Esophagus squamous epithelium (tissue), 5 donors: Measurements from ENCODE around the gene TRMU. TPM values are rescaled to one million over a fixed set of nuclear protein-coding genes. Genes with fewer than 3 reads are reported as not detected.
A peak's percentile ranks its signal among the peaks of the same experiment; 100 is the strongest.

Source experiments
- DNase-seq: peaks from one replicate; lab custom pipeline; 2025; lab: John Stamatoyannopoulos, UW
- H3K27ac ChIP-seq, 4 donors: fragments of 200-600 bp; sonication (generic); one replicate each; pipeline ENCODE4 v1.5.1; 2016 to 2019; ENCODE audit warnings: mild to moderate bottlenecking in 1 of 4
- H3K27me3 ChIP-seq, 4 donors: fragments of 200-600 bp; sonication (generic); 1 replicate in 3 of 4; 2 replicates in 1 of 4; pipeline versions ENCODE4 v1.5.1 to v1.6.0; 2017 to 2021; ENCODE audit warnings: antibody characterized with exemption in 1 of 4
- H3K36me3 ChIP-seq, 3 donors: fragments of 200-600 bp; sonication (generic); one replicate each; pipeline ENCODE4 v1.5.1; 2016 to 2019
- H3K4me1 ChIP-seq, 3 donors: fragments of 200-600 bp; sonication (generic); one replicate each; pipeline ENCODE4 v1.5.1; 2017 to 2019
- H3K4me3 ChIP-seq, 4 donors: fragments of 200-600 bp; sonication (generic); 1 replicate in 3 of 4; 2 replicates in 1 of 4; pipeline ENCODE4 v1.5.1; 2016 to 2019; ENCODE audit warnings: mild to moderate bottlenecking in 2 of 4, moderate library complexity in 1 of 4
- H3K9me3 ChIP-seq, 3 donors: fragments of 200-600 bp; sonication (generic); one replicate each; pipeline ENCODE4 v1.5.1; 2016 to 2019
- POLR2A ChIP-seq, 4 donors: fragments of 450-650 bp; IDR thresholded peaks; one replicate each; pipeline ENCODE4 v1.6.1; 2017; ENCODE audit warnings: antibody characterized with exemption in 4 of 4, mild to moderate bottlenecking in 4 of 4, moderate library complexity in 3 of 4
- WGBS, 2 donors: methylation state at CpG; one replicate each; pipeline ENCODE4 v1.1.5; 2018; 5-methylcytosine and 5-hydroxymethylcytosine counted together
- intact Hi-C: fragments of 100-400 bp; cut with DNase I; formaldehyde crosslinking; loops from one replicate; pipeline ENCODE4 v1.15.0; 2022
- total RNA-seq, 4 donors: library from RNA; depleted of rRNA; stranded (reverse); fragments of >200 nt; gene quantifications; one replicate each; pipeline ENCODE4 v1.1.0, GENCODE V29; 2016
- TF ChIP-seq, protein P1 (sequence below), 6 experiments: fragments of 450-650 bp in 4 of 6; fragments of 200-600 bp in 2 of 6; sonication (generic) in 2 of 6; IDR thresholded peaks; one replicate each; pipeline ENCODE4 v1.5.1; 2016 to 2019; ENCODE audit warnings: antibody characterized with exemption in 6 of 6, mild to moderate bottlenecking in 4 of 6, moderate library complexity in 4 of 6
- donor health status: DM: yes; HTN: yes; CAD: no.

Gene TRMU
- total RNA-seq, 4 donors from 2014 or later, result 17.7 to 43.1 (median 32.5) TPM

GRCh38 chr22:46376111-46376510, 40.6 kb downstream of the TRMU start:
- H3K4me3 ChIP-seq, result peak overlapping the region in 2 of 4 donors; percentile 13 to 28
- peaks cover 0 to 10% (median 8%) of the 10 kb centered on the region in 3 donors for H3K9me3 ChIP-seq
- H3K36me3 ChIP-seq, result peaks cover 0 to 49% (median 0%) of the 10 kb centered on the region in 3 donors
- intact Hi-C loops, result no loop called here
- peaks cover 19 to 66% (median 33%) of the 10 kb centered on the region in 3 donors for H3K4me1 ChIP-seq
- TF ChIP-seq, protein P1, sequence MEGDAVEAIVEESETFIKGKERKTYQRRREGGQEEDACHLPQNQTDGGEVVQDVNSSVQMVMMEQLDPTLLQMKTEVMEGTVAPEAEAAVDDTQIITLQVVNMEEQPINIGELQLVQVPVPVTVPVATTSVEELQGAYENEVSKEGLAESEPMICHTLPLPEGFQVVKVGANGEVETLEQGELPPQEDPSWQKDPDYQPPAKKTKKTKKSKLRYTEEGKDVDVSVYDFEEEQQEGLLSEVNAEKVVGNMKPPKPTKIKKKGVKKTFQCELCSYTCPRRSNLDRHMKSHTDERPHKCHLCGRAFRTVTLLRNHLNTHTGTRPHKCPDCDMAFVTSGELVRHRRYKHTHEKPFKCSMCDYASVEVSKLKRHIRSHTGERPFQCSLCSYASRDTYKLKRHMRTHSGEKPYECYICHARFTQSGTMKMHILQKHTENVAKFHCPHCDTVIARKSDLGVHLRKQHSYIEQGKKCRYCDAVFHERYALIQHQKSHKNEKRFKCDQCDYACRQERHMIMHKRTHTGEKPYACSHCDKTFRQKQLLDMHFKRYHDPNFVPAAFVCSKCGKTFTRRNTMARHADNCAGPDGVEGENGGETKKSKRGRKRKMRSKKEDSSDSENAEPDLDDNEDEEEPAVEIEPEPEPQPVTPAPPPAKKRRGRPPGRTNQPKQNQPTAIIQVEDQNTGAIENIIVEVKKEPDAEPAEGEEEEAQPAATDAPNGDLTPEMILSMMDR (IDR thresholded peaks at IDR 0.05), result no peak
- no peak for TF ChIP-seq POLR2A (IDR thresholded peaks at IDR 0.05)
- DNase-seq, result no peak
- 91 to 98% methylated on average over 3 of the region's 3 CpGs for WGBS, 2 donors
- peaks cover 0 to 8% (median 0%) of the 10 kb centered on the region in 4 donors for H3K27me3 ChIP-seq
- peak overlapping the region; percentile 28 to 90 (median 86) for H3K27ac ChIP-seq

- H3K36me3 ChIP-seq, result peaks cover 0 to 58% (median 0%) of the 10 kb centered on the region in 3 donors
- WGBS, 2 donors, result 85 to 87% methylated on average over 15 to 19 of the region's 19 CpGs
- no peak overlapping the region for H3K4me3 ChIP-seq
- peaks cover 0 to 8% (median 0%) of the 10 kb centered on the region in 4 donors for H3K27me3 ChIP-seq
- peak overlapping the region; percentile 73 to 90 (median 86) for H3K27ac ChIP-seq
- H3K9me3 ChIP-seq, result peaks cover 0 to 10% (median 8%) of the 10 kb centered on the region in 3 donors
- peaks cover 19 to 68% (median 33%) of the 10 kb centered on the region in 3 donors for H3K4me1 ChIP-seq
- no peak for TF ChIP-seq POLR2A (IDR thresholded peaks at IDR 0.05)
- TF ChIP-seq, protein P1 (IDR thresholded peaks at IDR 0.05), result no peak
- no peak for DNase-seq
- intact Hi-C loops, result no loop called here
These were observed 41.5 kb downstream of the TRMU start for GRCh38 chr22:46376908-46377524.

GRCh38 chr22:46377525-46378425, 42.3 kb downstream of the TRMU start:
- Histone ChIP-seq H3K27me3 (peaks cover 0 to 8% (median 0%) of the 10 kb centered on the region in 4 donors), H3K9me3 (peaks cover 0 to 10% (median 8%) of the 10 kb centered on the region in 3 donors), H3K36me3 (peaks cover 0 to 65% (median 0%) of the 10 kb centered on the region in 3 donors), H3K27ac (peak overlapping the region; percentile 73 to 90 (median 86)), H3K4me3 (no peak overlapping the region), H3K4me1 (peaks cover 19 to 64% (median 33%) of the 10 kb centered on the region in 3 donors)
- 82 to 83% methylated on average over 5 to 7 of the region's 27 CpGs for WGBS, 2 donors
- TF ChIP-seq POLR2A (IDR thresholded peaks at IDR 0.05), result no peak
- TF ChIP-seq, protein P1 (IDR thresholded peaks at IDR 0.05), result no peak
- no peak for DNase-seq
- intact Hi-C loops, result no loop called here

- Histone ChIP-seq H3K4me1 (peaks cover 18 to 57% (median 27%) of the 10 kb centered on the region in 3 donors), H3K36me3 (peaks cover 0 to 73% (median 0%) of the 10 kb centered on the region in 3 donors), H3K27ac (peak overlapping the region; percentile 73 to 90 (median 86)), H3K9me3 (peaks cover 0 to 10% (median 8%) of the 10 kb centered on the region in 3 donors), H3K27me3 (peaks cover 0 to 8% (median 0%) of the 10 kb centered on the region in 4 donors), H3K4me3 (no peak overlapping the region)
- intact Hi-C loops, result no loop called here
- no peak for DNase-seq
- 78 to 81% methylated on average over 8 to 13 of the region's 22 CpGs for WGBS, 2 donors
- TF ChIP-seq, protein P1 (IDR thresholded peaks at IDR 0.05), result no peak
- TF ChIP-seq POLR2A (IDR thresholded peaks at IDR 0.05), result no peak
These were observed 43.0 kb downstream of the TRMU start for GRCh38 chr22:46378426-46379065.
